D341Med (cell line): Measurements from ENCODE around the gene RGS19.

Experiments
- DNase-seq: peaks from one replicate; pipeline ENCODE4 v3.0.0; 2012; ENCODE audit warnings: low spot score

Gene RGS19

DNA sequence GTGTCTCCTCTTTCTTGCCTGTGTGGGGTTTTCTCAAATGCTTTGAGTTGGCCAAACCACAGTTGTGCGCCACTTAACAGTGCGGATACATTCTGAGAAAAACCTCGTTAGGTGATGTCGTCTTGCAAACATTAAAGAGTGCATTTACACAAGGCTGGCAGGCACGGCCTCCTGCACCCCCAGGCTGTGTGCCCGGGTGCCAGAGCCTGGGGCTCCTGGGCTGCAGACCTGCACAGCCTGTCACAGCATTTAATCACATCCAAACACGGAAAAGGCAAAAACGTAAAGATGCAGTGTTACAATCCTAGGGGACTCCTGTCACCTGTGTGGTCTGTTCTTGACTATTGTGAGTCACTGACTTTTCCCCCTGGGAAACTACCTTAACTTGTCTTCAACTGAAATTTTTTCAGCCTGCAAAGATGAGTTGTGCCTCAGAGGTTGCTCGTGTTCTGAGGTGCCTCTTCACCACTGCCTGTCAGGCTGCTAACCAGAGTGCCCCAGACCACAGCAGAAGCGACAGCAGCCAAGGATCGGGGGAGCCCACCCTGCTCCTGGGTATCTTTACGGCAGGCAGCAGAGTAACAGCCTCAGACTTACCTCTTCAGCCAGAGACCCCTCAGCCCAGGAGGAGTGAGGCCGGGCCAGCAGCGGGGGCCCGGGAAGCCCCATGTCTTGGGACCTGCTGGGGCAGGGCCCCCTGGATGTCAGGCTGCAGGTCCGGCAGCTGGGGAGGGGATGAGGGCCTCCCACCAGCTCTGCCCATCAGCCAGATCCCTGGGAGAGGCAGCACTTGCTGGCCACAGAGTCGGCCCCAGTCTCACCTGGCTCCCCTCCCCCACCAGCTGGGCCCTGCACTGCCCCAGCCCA lies 44.0 kb downstream of the RGS19 start:
- DNase-seq = no peak

DNA sequence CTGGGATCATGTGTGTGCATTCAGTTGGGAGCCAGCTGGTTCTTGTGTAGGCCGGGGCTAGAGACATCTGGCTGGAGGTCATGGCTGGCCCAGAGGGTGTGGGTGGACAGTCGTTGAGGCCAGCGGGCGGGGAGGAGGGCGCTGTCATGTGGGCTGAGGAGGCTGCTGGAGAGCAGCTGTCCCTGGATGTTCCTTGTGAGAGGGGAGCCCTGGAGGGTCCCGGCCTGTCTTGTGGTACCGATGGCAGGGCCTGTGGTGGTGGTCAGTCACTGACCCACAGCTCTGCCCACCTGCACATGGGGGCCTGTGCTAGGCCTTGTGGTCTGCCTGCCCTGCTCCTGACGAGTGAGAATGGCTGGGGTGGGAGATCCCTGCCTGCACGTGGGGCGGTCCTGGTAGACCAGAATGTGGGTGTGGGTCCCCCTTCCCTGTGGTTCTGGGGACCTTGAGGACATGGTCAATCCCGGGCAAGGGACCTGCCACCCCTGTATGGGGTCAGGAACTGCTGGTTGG lies 45.3 kb downstream of the RGS19 start:
- no peak for DNase-seq

GRCh38 chr20:64032706-64033624 lies 46.4 kb downstream of the RGS19 start:
- DNase-seq = no peak

- no peak for DNase-seq
These were observed 47.5 kb downstream of the RGS19 start for GRCh38 chr20:64031822-64032314.

- DNase-seq = no peak
These were observed 48.8 kb downstream of the RGS19 start for GRCh38 chr20:64030371-64031134.

- no peak for DNase-seq
These were observed 49.8 kb downstream of the RGS19 start for GRCh38 chr20:64029293-64030117.

DNA sequence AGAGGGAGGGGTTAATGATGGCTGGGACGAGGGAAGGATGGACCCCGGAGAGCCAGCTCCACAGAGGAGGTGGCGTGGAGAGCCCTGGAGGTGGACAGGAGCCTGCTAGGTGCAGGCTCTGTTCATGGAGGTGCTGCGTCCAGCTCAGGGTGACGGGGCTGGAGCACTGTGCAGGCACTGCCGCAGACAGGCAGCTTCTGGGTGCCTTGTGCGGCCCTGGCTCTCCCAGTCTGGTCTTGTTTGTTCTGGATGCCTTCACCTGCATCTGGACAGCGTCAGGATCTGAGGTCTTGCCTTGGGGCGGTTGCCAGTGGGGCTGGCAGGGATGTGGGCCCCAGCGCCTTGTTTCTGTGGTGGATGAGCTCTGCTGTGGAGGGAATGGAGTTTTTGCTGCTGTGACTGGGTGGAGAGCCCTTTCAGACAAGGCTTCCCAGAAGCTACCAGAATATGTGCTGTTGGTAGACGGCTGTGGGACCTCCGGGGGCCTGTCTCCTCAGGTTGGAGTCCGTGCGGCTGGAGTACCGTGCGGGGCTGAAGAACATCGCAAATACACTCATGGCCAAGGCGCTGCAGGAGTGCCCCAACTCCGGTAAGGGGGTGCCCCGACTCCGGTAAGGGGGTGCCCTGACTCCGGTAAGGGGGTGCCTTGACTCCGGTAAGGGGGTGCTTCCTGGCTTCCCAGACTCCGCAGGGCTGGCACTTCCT lies 51.2 kb downstream of the RGS19 start:
- DNase-seq = no peak

GRCh38 chr20:64025826-64026412 lies 53.4 kb downstream of the RGS19 start:
- DNase-seq = no peak

DNA sequence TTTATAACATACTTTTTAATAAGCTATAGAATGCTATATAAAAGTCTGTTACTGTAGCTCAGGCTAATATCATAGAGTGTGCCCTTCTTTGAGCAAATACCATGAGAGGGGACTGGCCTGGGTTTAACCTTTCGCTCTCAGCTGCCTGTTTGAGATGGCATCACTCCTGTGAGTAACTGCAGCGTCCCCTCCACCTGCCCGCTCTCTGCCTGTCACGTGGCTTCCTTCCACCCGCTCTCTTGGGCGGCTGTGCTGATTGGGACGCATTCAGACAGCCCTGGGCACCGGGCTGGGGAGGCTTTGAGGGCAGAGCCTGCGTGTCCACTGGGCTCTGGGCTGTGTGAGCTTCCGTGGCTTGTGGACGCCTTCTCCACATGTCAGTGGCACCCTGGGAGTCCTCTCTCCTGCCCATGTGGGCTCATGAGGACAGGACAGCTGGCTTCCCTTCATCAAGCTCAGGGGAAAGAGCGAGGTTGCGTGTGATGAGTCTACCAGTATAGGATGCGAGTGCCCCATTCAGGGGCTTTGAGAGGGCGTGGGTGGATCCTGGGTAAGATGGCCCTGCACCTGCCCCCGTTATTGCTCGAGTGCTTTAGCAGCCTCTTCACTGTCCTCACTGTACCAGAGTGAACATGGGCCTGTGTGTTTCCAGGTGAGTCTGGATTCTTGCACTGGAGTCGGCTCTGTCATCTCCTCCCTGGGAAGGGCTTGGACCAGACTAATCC lies 54.1 kb downstream of the RGS19 start:
- no peak for DNase-seq

- no peak for DNase-seq
These were observed 55.0 kb downstream of the RGS19 start for GRCh38 chr20:64024141-64024990.

DNA sequence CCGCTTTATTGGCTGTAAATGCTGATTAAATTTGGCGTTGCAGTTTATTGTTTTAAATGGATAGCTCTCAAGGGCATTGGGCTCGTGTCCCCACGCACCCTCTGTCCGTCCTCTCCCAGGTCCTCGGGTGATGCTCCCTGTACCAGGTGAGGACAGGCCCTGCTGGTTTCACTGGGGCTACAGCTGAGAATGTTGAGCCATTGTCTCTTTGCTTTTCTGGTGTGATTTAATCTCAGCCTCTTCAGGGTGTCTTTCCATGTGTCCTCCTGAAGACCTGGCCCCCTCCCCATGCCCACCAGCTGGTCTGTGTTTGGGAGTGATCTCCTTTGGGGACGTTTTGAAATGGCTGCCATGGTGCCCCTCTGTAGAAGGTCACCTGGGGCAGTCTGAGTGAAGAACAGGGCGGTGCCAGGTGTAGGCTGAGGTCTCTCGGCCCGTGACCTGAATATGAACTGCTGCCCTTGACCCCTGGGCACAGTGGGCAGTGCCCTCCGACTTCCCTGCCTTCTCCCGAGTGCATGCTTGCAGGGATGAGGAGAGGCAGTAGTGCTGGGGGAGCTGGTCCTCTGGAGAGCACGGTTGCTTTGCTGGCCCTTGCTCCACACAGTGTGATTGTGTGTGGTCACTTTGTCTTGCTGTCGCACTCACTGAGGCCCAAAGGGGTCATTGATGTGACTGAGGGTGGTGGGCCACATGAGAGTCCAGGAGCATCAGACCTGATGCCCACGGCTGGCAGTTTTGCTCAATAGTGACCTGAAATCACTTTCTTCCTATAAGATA lies 55.8 kb downstream of the RGS19 start:
- no peak for DNase-seq
